GM18867 (cell line): ENCODE data around the gene SERPINA12.
A peak's percentile ranks its signal among the peaks of the same experiment; 100 is the strongest.
"Not testable (repeated sequence)": the region's sequence is repeated elsewhere in the genome, so short reads cannot be mapped to it uniquely, and the experiment has no call there.

ENCODE experiments used
- ATAC-seq: cut with Tn5 transposase; IDR thresholded peaks from one replicate; pipeline ENCODE4 v1.9.1; 2021; ENCODE audit warnings: mild to moderate bottlenecking, moderate library complexity; ENCODE audit not compliant: unreplicated experiment

SERPINA12 gene

GRCh38 chr14:94538070-94538740 is 28.9 kb upstream of the SERPINA12 start:
- no peak for ATAC-seq

DNA sequence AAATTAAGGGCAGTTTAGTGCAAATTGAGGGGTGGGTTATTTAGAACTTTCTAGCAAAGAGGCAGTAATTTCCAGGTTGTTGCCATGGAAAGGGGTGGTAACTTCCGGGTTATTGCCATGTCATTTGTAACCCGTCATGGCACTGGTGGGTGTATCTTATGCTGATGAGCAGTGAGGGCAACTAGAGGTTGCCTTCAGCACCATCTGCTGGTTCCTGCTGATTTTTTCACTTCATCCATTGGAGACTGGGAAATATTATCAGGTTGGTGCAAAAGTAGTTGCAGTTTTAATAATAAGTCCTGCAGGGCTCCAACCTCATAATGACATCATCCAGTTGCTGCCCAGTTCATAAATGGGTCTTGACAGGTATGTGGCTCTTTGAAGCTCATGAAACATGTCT is 27.6 kb upstream of the SERPINA12 start:
- ATAC-seq, result no peak

DNA sequence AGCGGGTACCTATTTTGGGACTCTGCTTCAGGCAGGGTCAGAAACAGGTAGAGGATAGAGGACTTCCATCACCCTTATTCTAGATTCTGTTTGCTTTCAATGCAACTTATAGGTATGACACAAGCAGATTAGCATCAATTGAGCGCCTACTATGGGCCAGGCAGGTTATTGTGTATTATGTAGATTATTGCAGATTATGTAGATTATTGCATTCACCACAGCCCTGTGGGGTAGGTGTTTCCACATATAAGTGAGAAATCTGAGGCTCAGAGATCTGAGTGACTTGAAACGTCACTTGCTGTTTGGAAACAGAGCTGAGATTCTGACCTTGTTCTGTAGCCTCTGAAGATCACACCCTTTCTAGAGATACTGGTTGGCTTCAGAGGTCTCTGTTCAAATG is 26.2 kb upstream of the SERPINA12 start:
- ATAC-seq, result no peak

DNA sequence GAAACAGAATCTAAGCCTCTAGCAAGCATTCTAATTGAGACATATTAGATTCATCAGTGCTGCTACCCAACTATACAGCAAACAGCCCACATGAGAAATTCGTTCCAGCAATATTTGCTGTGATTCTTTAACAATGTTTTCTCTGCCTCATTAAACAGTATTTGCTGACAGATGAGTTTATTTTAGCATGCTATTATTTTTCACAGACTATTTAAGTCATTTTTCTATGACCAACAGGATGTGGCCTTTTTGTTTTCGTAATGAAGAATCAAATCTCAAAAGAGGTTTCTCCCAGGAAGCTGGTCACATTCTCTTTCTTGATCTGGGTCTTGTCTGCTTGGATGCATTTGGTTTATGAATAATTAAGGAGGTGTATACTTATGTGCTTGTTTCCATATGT is 23.2 kb upstream of the SERPINA12 start:
- peak; percentile 63 for ATAC-seq

- ATAC-seq, result no peak
These were observed 21.9 kb upstream of the SERPINA12 start for GRCh38 chr14:94531187-94531586.

DNA sequence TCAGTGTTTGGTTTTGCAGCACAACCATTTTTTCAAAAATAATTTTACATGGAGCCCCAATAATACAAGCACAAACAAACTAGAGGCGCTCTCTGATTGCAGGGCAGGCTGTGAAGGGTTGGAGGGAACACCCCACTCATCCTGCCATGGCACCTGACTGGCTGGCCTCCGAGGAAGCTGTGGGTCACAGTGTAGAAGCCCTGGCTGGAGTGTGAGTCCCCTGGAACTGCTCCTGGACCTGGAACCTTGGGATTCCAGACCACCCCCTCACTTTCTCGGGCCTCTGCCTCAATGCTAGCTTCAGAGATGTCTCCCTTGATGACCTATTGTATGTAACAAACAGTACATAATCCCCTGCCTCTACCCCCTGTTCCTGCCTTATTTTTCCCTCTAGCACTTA is 14.8 kb upstream of the SERPINA12 start:
- no peak for ATAC-seq

- no peak for ATAC-seq
These were observed 14.0 kb upstream of the SERPINA12 start for GRCh38 chr14:94523265-94523664.

DNA sequence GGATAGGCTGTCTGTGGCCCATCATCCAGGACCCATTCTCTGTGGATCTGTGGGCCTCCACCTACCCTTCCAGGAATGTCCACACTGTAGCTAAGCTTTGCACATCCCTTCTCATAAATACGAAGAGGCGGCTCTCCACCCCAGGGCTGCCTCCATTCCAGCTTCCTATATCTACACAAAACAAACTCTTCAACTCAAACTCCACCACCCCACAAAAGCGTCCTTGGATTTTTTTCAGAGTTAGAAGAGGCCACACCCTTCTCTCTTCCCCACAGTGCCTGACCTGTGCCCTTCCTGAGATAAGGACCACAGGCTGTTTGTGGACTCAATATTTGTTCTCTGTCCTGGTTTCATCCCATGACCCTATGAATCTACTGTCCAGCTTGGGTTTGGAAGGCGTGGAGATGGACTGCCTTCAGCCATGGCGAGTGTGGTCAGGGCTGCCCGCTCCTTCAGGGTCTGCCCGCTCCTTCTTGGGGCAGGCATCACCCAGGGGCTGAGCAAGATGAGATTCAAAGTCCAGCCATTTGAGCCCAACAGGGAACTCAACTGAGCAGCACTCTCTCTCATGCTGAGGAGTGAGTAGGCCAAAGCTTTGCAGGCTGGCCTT is 13.0 kb upstream of the SERPINA12 start:
- ATAC-seq, result no peak

- ATAC-seq, result no peak
These were observed 12.3 kb upstream of the SERPINA12 start for GRCh38 chr14:94521375-94522114.

DNA sequence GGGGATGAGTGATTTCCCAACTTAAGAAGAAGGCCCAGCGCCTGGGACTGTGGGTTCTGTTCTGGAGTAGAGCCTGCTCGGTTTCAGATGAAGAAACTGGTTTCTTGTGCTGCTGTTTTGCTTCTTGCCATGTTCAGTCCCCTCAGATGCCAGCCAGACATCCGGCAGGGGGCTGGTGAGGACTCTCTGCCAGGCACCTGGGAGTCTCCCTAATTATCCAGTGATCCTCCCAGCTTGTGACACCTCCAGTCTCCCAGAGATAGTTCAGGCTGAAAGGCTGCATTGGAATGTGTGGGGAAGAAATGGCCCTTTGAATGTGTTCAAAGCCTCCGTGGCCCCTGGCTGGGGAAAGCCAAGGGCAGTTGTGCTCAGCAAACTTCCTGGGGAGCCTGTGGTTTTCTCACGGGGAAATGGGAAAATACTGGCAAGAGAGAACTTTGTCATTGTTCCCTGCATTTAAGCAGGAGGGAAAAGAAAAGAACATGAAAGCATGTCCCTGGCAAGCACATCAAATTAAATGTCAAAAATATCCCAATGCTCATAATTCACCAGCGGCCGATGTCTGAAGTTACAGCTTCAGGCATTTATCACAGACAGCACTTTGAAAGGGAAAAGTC is 8.5 kb upstream of the SERPINA12 start:
- no peak for ATAC-seq

DNA sequence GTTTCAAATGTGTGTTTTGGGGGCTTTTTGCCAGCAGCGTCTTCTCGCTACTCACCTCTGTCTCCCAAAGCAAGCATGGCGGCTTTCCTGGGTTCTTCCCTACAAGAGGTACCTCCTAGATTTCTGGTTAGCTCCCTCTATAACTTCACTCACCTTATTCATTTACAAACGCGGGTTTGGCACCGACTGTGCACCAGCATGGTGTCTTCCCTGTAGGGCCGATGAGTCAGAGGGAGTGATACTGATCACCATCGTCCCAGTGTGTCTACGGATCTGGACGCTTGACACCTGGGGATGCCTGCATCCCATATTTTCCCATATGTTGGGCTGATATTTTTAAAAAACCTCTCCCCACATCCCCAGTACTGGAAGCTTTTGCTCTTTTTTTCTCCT is 8.0 kb upstream of the SERPINA12 start:
- ATAC-seq, result no peak

GRCh38 chr14:94515856-94516255 is 6.6 kb upstream of the SERPINA12 start:
- ATAC-seq, result no peak

- ATAC-seq, result no peak
These were observed 6.2 kb upstream of the SERPINA12 start for GRCh38 chr14:94515426-94515825.

DNA sequence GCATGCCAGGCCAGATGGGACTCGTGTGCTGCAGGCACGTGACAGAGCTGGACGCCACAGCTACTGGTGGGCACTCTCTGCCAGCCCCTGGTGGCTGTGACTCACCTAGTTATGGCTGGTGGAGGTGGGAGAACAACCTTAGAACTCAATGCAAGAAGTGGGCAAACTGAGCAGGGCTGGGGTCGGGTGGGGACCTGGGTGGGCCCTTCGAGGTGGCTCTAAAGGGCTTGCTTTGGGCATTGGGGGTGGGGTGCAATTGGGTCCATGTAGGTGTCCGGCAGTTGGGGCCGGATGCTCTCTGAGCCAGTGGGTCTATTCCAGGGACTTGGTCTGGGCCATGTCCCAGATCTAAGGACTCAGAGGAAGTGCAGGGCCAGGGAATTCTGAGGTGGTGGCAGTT is 5.1 kb upstream of the SERPINA12 start:
- ATAC-seq, result no peak

DNA sequence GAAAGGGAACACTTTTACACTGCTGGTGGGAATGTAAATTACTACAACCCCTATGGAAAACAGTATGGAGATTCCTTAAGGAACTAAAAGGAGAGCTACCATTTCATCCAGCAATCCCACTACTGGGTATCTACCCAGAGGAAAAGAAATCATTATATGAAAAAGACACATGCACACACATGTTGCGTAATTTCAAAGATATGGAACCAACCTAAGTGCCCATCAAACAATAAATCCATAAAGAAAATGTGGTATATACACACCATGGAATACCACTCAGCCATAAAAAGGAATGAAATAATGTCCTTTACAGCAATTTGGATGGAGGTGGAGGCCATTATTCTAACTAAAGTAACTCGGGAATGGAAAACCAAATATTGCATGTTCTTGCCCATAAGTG is 1.2 kb upstream of the SERPINA12 start:
- ATAC-seq, result not testable (repeated sequence)

GRCh38 chr14:94505641-94506040 is 3.6 kb downstream of the SERPINA12 start:
- ATAC-seq, result no peak

DNA sequence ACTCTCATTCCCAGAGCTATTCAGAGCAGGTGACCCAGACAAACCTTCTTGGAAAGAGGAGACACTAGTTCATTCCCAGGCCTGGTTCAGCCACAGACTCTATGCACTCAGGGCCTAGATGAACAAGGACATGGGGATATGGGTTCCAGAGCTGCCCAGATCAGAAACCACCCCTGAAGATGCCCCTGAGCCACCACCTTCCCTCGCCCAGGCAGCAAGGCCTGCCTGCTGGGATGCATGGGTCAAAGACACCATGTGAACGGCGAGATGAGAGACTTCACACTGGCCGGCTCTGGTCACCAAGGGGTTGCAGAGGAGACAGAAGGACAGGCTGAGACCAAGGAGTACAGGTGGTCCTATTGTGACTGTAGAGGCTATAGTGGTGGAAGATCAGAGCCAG is 4.1 kb downstream of the SERPINA12 start:
- ATAC-seq, result no peak

- ATAC-seq, result no peak
These were observed 7.4 kb downstream of the SERPINA12 start for GRCh38 chr14:94501588-94502516.

GRCh38 chr14:94500264-94500663 is 9.0 kb downstream of the SERPINA12 start:
- no peak for ATAC-seq

GRCh38 chr14:94499673-94500072 is 9.6 kb downstream of the SERPINA12 start:
- ATAC-seq, result no peak

GRCh38 chr14:94498215-94498614 is 11.1 kb downstream of the SERPINA12 start:
- no peak for ATAC-seq
